Neuronal stem cell (in vitro differentiated cells): ENCODE measurements around the gene NFATC4.
"Not testable (repeated sequence)": the region's sequence is repeated elsewhere in the genome, so short reads cannot be mapped to it uniquely, and the experiment has no call there.

Source experiments
- DNase-seq: peaks from one replicate; pipeline ENCODE4 v3.0.0-alpha.2; 2013; ENCODE audit warnings: low spot score
- H2AFZ ChIP-seq: one replicate; pipeline ENCODE4 v1.6.1; 2013; ENCODE audit warnings: mild to moderate bottlenecking, low read length, inconsistent platforms
- H2AK5ac ChIP-seq: 2 replicates; pipeline ENCODE4 v1.6.1; 2013; ENCODE audit warnings: low read depth, mild to moderate bottlenecking, inconsistent platforms, low read length, moderate library complexity, mixed read lengths
- H2BK120ac ChIP-seq: 2 replicates; pipeline ENCODE4 v1.6.1; 2013; ENCODE audit warnings: low read depth, mild to moderate bottlenecking, inconsistent platforms, low read length, moderate library complexity, mixed read lengths
- H2BK12ac ChIP-seq: one replicate; pipeline ENCODE4 v1.6.1; 2013; ENCODE audit warnings: low read length, inconsistent platforms
- H2BK15ac ChIP-seq: 2 replicates; pipeline ENCODE4 v1.6.1; 2013; ENCODE audit warnings: mild to moderate bottlenecking, low read length, inconsistent platforms, mixed read lengths
- H2BK5ac ChIP-seq: one replicate; pipeline ENCODE4 v1.6.1; 2013; ENCODE audit warnings: inconsistent platforms, mild to moderate bottlenecking, low read length, moderate library complexity
- H3K14ac ChIP-seq: one replicate; pipeline ENCODE4 v1.6.1; 2013; ENCODE audit warnings: low read length, inconsistent platforms
- H3K18ac ChIP-seq: 2 replicates; pipeline ENCODE4 v1.6.1; 2013; ENCODE audit warnings: low read length, inconsistent platforms
- H3K23ac ChIP-seq: 2 replicates; pipeline ENCODE4 v1.6.1; 2013; ENCODE audit warnings: low read depth, mild to moderate bottlenecking, mixed read lengths, low read length, inconsistent platforms; ENCODE audit not compliant: poor library complexity
- H3K27ac ChIP-seq: replicated peaks from 3 replicates; pipeline ENCODE4 v1.5.1; 2013; ENCODE audit warnings: low read length, inconsistent platforms
- H3K27me3 ChIP-seq, 3 experiments: 2 replicates each; pipeline ENCODE4 v1.6.1; 2013; ENCODE audit warnings: low read length in 3 of 3, mild to moderate bottlenecking in 2 of 3, inconsistent platforms in 1 of 3, low read depth in 1 of 3, mixed read lengths in 1 of 3, moderate library complexity in 1 of 3; ENCODE audit not compliant: control insufficient read depth in 3 of 3, insufficient read depth in 3 of 3
- H3K36me3 ChIP-seq, 2 donors: replicated peaks in 1 of 2; 2 replicates each; pipeline ENCODE4 v1.6.1; 2013; ENCODE audit warnings: low read length in 2 of 2; ENCODE audit not compliant: control insufficient read depth in 2 of 2, insufficient read depth in 2 of 2
- H3K4ac ChIP-seq: 2 replicates; pipeline ENCODE4 v1.6.1; 2013; ENCODE audit warnings: inconsistent platforms, mild to moderate bottlenecking, low read length, moderate library complexity
- H3K4me1 ChIP-seq, 2 donors: 1 replicate in 1 of 2; 2 replicates in 1 of 2; pipeline ENCODE4 v1.6.1; 2013; ENCODE audit warnings: low read length in 2 of 2, low read depth in 1 of 2; ENCODE audit not compliant: control insufficient read depth in 2 of 2, insufficient read depth in 1 of 2
- H3K4me2 ChIP-seq: one replicate; pipeline ENCODE4 v1.6.1; 2013; ENCODE audit warnings: mild to moderate bottlenecking, low read length, inconsistent platforms; ENCODE audit not compliant: insufficient read depth, poor library complexity, severe bottlenecking
- H3K4me3 ChIP-seq, 2 donors: 2 replicates each; pipeline ENCODE4 v1.5.1; 2013; ENCODE audit warnings: low read length in 2 of 2, mild to moderate bottlenecking in 2 of 2, inconsistent platforms in 1 of 2, moderate library complexity in 1 of 2
- H3K79me1 ChIP-seq: one replicate; pipeline ENCODE4 v1.6.1; 2013; ENCODE audit warnings: low read depth, mild to moderate bottlenecking, inconsistent platforms, low read length, moderate library complexity
- H3K9ac ChIP-seq: one replicate; pipeline ENCODE4 v1.6.1; 2013; ENCODE audit warnings: mild to moderate bottlenecking, low read depth, low read length, inconsistent platforms; ENCODE audit not compliant: poor library complexity
- H3K9me3 ChIP-seq, 2 donors: replicated peaks in 1 of 2; 2 replicates each; pipeline versions ENCODE3 to v1.6.1; 2013; ENCODE audit warnings: low read length in 2 of 2, mild to moderate bottlenecking in 2 of 2, inconsistent platforms in 1 of 2, low read depth in 1 of 2, mixed read lengths in 1 of 2, moderate library complexity in 1 of 2; ENCODE audit not compliant: control insufficient read depth in 2 of 2, insufficient read depth in 1 of 2
- H4K8ac ChIP-seq: one replicate; pipeline ENCODE4 v1.6.1; 2013; ENCODE audit warnings: low read depth, mild to moderate bottlenecking, inconsistent platforms, low read length, moderate library complexity
- H4K91ac ChIP-seq: one replicate; pipeline ENCODE4 v1.6.1; 2013; ENCODE audit warnings: low read length, low read depth, mild to moderate bottlenecking, inconsistent platforms; ENCODE audit not compliant: poor library complexity
- WGBS, 2 donors: extraction: QIAGEN DNeasy Blood & Tissue Kit; methylation state at CpG; one replicate each; pipeline ENCODE4 v1.1.7; 2013; ENCODE audit warnings: missing lambda C conversion rate in 2 of 2, mixed read lengths in 1 of 2; ENCODE audit not compliant: insufficient read length in 2 of 2, insufficient replicate concordance in 1 of 2; ENCODE audit errors: extremely low coverage in 2 of 2; 5-methylcytosine and 5-hydroxymethylcytosine counted together

NFATC4 gene

DNA sequence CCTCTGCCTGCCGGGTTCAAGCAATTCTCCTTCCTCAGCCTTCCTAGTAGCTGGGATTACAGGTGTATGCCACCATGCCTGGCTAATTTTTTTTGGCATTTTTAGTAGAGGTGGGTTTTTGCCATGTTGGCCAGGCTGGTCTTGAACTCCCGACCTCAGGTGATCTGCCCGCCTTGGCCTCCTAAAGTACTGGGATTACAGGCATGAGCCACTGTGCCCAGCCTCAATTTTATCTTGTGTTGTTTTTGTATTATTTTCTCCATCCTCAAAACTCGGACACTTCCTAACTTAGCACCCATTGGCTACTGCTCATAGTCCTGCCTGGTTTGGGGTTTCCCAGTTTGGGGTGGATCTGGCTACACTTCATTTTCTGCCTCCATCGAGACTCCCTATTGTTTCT, 19.6 kb downstream of the NFATC4 start:
- H2AFZ ChIP-seq, H3K14ac ChIP-seq, H3K4me3 ChIP-seq, H3K18ac ChIP-seq, H4K8ac ChIP-seq, H2BK5ac ChIP-seq, H3K4me2 ChIP-seq, H3K4ac ChIP-seq, H3K27ac ChIP-seq, H2BK12ac ChIP-seq, H2BK15ac ChIP-seq, H3K23ac ChIP-seq, H3K36me3 ChIP-seq, H2AK5ac ChIP-seq, H3K9ac ChIP-seq, H4K91ac ChIP-seq, H3K79me1 ChIP-seq, DNase-seq, H3K9me3 ChIP-seq, H2BK120ac ChIP-seq, H3K4me1 ChIP-seq: not testable (repeated sequence)
- peaks cover 0 to 33% (median 0%) of the 10 kb centered on the region in 3 experiments for H3K27me3 ChIP-seq
- WGBS, 2 donors = no CpG with 5 or more reads among the region's 5 CpGs

DNA sequence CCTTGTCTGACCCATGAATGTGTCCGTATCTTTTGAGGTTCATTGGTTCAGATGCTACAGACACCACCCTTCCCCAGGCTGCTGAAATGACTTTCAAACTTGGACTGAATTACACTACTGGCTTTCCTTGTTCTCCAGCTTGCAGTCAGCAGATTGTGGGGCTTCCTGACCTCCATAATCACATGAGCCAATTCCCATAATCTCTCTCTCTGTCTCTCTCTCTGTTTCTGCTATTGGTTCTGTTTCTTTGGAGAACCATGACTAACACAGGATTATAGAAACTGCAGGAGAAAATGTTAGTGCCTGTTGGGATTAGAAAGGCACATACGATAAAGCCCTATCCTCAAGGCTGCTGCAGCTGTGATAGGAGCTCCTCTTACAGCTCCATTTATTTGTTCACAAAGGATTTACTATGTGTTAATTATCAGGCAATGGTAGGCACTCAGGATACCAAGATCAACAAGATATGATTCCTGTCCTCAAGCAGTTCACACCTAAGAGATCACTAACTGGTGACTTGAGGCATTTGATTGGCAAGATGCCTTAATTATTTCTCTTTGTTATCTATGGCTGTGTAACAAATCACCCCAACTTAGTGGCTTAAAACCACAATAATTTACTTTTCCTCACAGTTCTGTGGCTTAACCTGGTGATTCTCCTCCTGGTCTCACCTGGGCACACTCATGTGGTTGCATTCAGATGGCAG, 20.6 kb downstream of the NFATC4 start:
- H2BK120ac ChIP-seq = no peak overlapping the region
- H3K4me1 ChIP-seq = no peaks in the 10 kb centered on the region
- no peaks in the 10 kb centered on the region for H3K9me3 ChIP-seq
- H2BK12ac ChIP-seq = no peak overlapping the region
- DNase-seq = no peak
- no peak overlapping the region for H3K23ac ChIP-seq
- no peak overlapping the region for H2AK5ac ChIP-seq
- no CpG with 5 or more reads among the region's 2 CpGs for WGBS, 2 donors
- H2AFZ ChIP-seq = peak overlapping the region; percentile 36
- peaks cover 0 to 29% (median 0%) of the 10 kb centered on the region in 3 experiments for H3K27me3 ChIP-seq
- H3K4ac ChIP-seq = no peak overlapping the region
- peak overlapping the region; percentile 12 for H3K14ac ChIP-seq
- H3K79me1 ChIP-seq = no peaks in the 10 kb centered on the region
- no peak overlapping the region for H3K18ac ChIP-seq
- H3K4me2 ChIP-seq = no peak overlapping the region
- no peaks in the 10 kb centered on the region for H3K36me3 ChIP-seq
- H4K91ac ChIP-seq = no peak overlapping the region
- H2BK15ac ChIP-seq = no peak overlapping the region
- no peak overlapping the region for H2BK5ac ChIP-seq
- H4K8ac ChIP-seq = no peak overlapping the region
- H3K4me3 ChIP-seq = no peak overlapping the region
- H3K9ac ChIP-seq = no peak overlapping the region
- H3K27ac ChIP-seq = no peak overlapping the region

DNA sequence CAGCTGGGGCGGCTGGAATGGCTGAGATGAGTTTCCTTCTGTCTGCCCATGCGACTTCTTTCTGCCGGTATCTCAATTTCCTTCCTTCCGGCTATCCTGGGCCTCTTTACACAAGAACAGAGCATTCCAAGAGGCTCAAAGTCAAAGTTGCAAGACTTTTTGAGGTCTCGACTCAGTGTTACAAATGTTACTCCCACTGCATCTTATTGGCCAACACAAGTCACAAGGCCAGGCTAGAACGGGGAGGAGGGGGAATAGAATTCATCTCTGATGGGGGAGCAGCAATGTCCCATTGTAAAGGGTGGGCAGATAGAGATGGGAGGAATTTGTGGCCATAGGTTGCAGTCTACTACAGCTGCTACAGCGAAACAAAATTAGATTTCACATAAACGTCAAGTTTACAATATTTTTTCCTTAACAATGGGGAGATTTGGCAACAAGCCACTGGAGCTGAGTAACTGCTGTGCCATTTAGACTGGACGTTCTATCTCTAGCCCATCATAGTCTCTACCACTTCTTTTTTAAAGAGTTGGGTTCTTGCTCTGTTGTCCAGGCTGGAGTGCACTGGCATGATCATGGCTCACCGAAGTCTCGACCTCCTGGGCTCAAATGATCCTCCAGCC, 21.4 kb downstream of the NFATC4 start:
- Histone ChIP-seq H3K18ac (no peak overlapping the region), H3K23ac (no peak overlapping the region), H2BK15ac (no peak overlapping the region), H3K4ac (no peak overlapping the region), H4K91ac (no peak overlapping the region), H3K79me1 (no peaks in the 10 kb centered on the region), H3K9me3 (no peaks in the 10 kb centered on the region), H2AK5ac (no peak overlapping the region), H3K4me1 (no peaks in the 10 kb centered on the region), H3K4me3 (no peak overlapping the region), H2BK12ac (no peak overlapping the region), H3K4me2 (no peak overlapping the region), H2BK5ac (no peak overlapping the region), H2AFZ (peak overlapping the region; percentile 36), H3K9ac (no peak overlapping the region), H3K14ac (peak overlapping the region; percentile 12), H4K8ac (no peak overlapping the region), H3K36me3 (no peaks in the 10 kb centered on the region), H3K27ac (no peak overlapping the region), H3K27me3 (peaks cover 0 to 30% (median 0%) of the 10 kb centered on the region in 3 experiments), H2BK120ac (no peak overlapping the region)
- no peak for DNase-seq
- WGBS, 2 donors = no CpG with 5 or more reads among the region's 11 CpGs

DNA sequence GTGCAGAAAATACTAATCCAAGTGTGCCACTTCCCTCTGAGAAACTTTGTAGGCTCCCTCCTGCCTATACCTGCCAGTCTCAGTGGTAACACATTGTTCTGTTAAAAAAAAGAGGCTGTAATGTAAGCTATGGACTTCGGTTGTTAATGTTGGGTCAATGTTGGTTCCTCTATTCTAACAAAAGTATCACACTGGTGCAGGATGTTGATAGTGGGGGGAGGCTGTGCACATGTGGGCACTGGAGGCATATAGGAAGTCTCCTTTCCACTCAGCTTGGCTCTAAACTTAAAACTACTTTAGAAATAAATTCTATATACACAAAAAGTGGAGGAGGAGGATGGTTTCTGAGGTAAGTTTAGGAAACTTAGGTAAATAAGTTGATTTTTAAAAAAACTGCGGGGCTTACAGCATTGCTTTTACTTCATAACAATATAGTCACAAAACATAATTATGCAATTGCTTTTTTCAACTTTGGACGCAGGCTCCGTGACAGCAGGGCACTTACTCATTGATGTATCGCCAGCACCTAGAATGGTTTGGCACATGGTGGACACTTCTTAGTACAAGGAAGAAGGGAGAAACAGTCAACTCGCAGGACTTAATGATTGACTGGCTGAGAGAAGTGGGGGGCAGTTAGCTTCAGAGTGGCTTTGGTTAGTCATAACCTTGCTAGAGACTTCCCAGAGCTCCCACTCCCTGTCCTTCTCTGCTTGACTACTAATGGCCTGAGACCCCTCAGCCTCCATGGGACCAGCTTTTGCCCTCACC, 22.9 kb downstream of the NFATC4 start:
- Histone ChIP-seq H3K27ac (no peak overlapping the region), H3K36me3 (no peaks in the 10 kb centered on the region), H3K4ac (no peak overlapping the region), H2BK5ac (no peak overlapping the region), H3K79me1 (no peaks in the 10 kb centered on the region), H3K23ac (no peak overlapping the region), H3K27me3 (peaks cover 0 to 37% (median 0%) of the 10 kb centered on the region in 3 experiments), H4K8ac (no peak overlapping the region), H3K4me2 (no peak overlapping the region), H2BK12ac (no peak overlapping the region), H2BK120ac (no peak overlapping the region), H3K4me3 (no peak overlapping the region), H4K91ac (no peak overlapping the region), H3K9me3 (peaks cover 0 to 2% of the 10 kb centered on the region in 2 donors), H2BK15ac (no peak overlapping the region), H2AFZ (no peak overlapping the region), H3K18ac (no peak overlapping the region), H3K14ac (no peak overlapping the region), H2AK5ac (no peak overlapping the region), H3K4me1 (no peaks in the 10 kb centered on the region), H3K9ac (no peak overlapping the region)
- no CpG with 5 or more reads among the region's 6 CpGs for WGBS, 2 donors
- DNase-seq = no peak
